ENCODE results near the gene ACKR3. TPM values are rescaled to one million over a fixed set of nuclear protein-coding genes. Genes with fewer than 3 reads are reported as not detected.
A peak's percentile ranks its signal among the peaks of the same experiment; 100 is the strongest.

ACKR3 gene
- total RNA-seq = 10 to 100 TPM; 15.1 to 39.4 (median 23.6) TPM

- no peaks in the 10 kb centered on the region for H3K9me3 ChIP-seq
- intact Hi-C loops (cut with DNase I; ENCODE audit: low total_unique reads) = no loop called here
- H3K27me3 ChIP-seq = no peaks in the 10 kb centered on the region
- TF ChIP-seq POLR2A (IDR thresholded peaks at IDR 0.05) (no peak), CTCF (IDR thresholded peaks at IDR 0.05) (peak in 1 of 3 donors; percentile 19), POLR2AphosphoS5 (IDR thresholded peaks at IDR 0.05) (peak in 2 of 3 donors; percentile 23 to 42)
- peak in 1 of 2 donors; percentile 51 for DNase-seq (ENCODE audit: low spot score in 2 of 2)
- H3K4me1 ChIP-seq = peaks cover 0 to 5% of the 10 kb centered on the region in 2 donors
- no peaks in the 10 kb centered on the region for H3K36me3 ChIP-seq
- H3K4me3 ChIP-seq = peak within 1 kb of the TSS; percentile 52 to 74 (median 54)
- peak within 1 kb of the TSS; percentile 83 to 92 for H3K27ac ChIP-seq
Observed at GRCh38 chr2:236569573-236569973, at the start of gene ACKR3. TSS of gene ACKR3 (plus strand) at chr2:236569825. CDS start at chr2:236580466, 10,641 bp downstream.

GRCh38 chr2:236521556-236521955 lies 48.1 kb upstream of the ACKR3 start:
- Histone ChIP-seq H3K27ac (no peak overlapping the region), H3K36me3 (no peaks in the 10 kb centered on the region), H3K4me1 (no peaks in the 10 kb centered on the region), H3K9me3 (no peaks in the 10 kb centered on the region), H3K4me3 (no peak overlapping the region), H3K27me3 (no peaks in the 10 kb centered on the region)
- no peak for TF ChIP-seq POLR2A (IDR thresholded peaks at IDR 0.05)
- TF ChIP-seq POLR2AphosphoS5 (IDR thresholded peaks at IDR 0.05) = no peak
- TF ChIP-seq CTCF (IDR thresholded peaks at IDR 0.05) = no peak
- DNase-seq (ENCODE audit: low spot score in 2 of 2) = no peak
- intact Hi-C loops (cut with DNase I; ENCODE audit: low total_unique reads) = no loop called here

GRCh38 chr2:236523249-236523648 lies 46.4 kb upstream of the ACKR3 start:
- no peaks in the 10 kb centered on the region for H3K36me3 ChIP-seq
- DNase-seq (ENCODE audit: low spot score in 2 of 2) = no peak
- no peaks in the 10 kb centered on the region for H3K9me3 ChIP-seq
- no peak overlapping the region for H3K4me3 ChIP-seq
- TF ChIP-seq CTCF (IDR thresholded peaks at IDR 0.05) (no peak), POLR2AphosphoS5 (IDR thresholded peaks at IDR 0.05) (no peak), POLR2A (IDR thresholded peaks at IDR 0.05) (no peak)
- H3K27me3 ChIP-seq = no peaks in the 10 kb centered on the region
- H3K4me1 ChIP-seq = no peaks in the 10 kb centered on the region
- no peak overlapping the region for H3K27ac ChIP-seq
- intact Hi-C loops (cut with DNase I; ENCODE audit: low total_unique reads) = loop anchor here (2.0 kb wide), 1 partner anchor 52 kb away; no protein-coding TSS in a partner anchor

- intact Hi-C loops (cut with DNase I; ENCODE audit: low total_unique reads) = no loop called here
- TF ChIP-seq CTCF (IDR thresholded peaks at IDR 0.05) (no peak), POLR2A (IDR thresholded peaks at IDR 0.05) (no peak), POLR2AphosphoS5 (IDR thresholded peaks at IDR 0.05) (no peak)
Observed at GRCh38 chr2:236525411-236525997, 44.1 kb upstream of the ACKR3 start.

GRCh38 chr2:236526455-236527158 lies 43.0 kb upstream of the ACKR3 start:
- intact Hi-C loops (cut with DNase I; ENCODE audit: low total_unique reads) = no loop called here
- no peak for DNase-seq (ENCODE audit: low spot score in 2 of 2)
- Histone ChIP-seq H3K4me3 (no peak overlapping the region), H3K36me3 (no peaks in the 10 kb centered on the region), H3K27ac (no peak overlapping the region), H3K9me3 (no peaks in the 10 kb centered on the region), H3K4me1 (no peaks in the 10 kb centered on the region), H3K27me3 (no peaks in the 10 kb centered on the region)
- TF ChIP-seq POLR2A (IDR thresholded peaks at IDR 0.05) (no peak), POLR2AphosphoS5 (IDR thresholded peaks at IDR 0.05) (no peak), CTCF (IDR thresholded peaks at IDR 0.05) (no peak)

More at GRCh38 chr2:236525411-236525997, 44.1 kb upstream of the ACKR3 start:
- Histone ChIP-seq H3K27ac (no peak overlapping the region), H3K4me3 (no peak overlapping the region), H3K36me3 (no peaks in the 10 kb centered on the region), H3K27me3 (no peaks in the 10 kb centered on the region), H3K9me3 (no peaks in the 10 kb centered on the region), H3K4me1 (no peaks in the 10 kb centered on the region)
- DNase-seq (ENCODE audit: low spot score in 2 of 2) = no peak

Measured in breast epithelium (tissue), 4 donors.